ENCODE data around the gene SDC1.

Gene SDC1

DNA sequence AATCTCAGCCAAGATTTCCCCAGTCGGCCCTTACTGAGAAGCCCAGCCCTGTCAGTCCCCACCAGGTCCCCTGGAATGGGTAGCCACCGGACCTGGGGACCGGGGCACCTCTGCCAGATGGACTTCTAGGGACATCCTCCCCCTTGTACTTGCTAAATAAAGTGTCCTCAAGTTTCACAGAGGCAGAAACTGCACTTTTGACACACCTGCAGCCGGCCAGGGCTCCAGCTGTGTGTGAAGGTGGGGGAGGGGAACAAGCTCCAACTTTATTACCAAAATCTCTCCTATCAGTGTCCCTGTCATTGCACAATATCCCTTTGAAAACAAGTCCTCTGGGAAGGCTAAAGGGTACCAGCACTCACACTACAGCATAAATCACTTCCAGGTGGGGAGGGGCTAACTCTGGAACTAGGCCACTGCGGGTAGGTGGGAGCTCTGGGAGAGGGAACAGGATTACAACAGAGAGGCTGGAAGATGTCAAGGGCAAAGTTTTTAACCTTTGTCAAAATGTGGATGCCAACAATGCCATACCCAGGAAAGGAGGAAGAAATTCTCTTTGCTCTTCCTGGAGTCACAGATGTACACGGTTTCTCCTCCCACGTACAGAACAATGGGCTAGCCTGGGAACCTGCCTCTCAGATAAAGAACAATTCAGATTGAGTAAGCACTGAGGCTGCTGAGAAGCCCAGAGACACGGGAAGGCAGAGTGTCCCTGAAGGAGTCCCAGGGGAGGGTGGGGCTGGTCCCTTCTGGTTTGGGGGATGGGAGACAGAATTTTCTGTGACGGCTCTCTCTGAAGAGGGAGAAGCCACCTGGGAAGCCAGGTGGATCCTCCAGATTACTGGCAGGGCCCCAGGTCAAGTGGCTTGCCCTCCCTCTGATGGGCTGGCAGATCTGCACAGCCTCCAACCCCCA lies 11.0 kb downstream of the SDC1 start:
- no peak for DNase-seq (ENCODE audit: low spot score)

DNA sequence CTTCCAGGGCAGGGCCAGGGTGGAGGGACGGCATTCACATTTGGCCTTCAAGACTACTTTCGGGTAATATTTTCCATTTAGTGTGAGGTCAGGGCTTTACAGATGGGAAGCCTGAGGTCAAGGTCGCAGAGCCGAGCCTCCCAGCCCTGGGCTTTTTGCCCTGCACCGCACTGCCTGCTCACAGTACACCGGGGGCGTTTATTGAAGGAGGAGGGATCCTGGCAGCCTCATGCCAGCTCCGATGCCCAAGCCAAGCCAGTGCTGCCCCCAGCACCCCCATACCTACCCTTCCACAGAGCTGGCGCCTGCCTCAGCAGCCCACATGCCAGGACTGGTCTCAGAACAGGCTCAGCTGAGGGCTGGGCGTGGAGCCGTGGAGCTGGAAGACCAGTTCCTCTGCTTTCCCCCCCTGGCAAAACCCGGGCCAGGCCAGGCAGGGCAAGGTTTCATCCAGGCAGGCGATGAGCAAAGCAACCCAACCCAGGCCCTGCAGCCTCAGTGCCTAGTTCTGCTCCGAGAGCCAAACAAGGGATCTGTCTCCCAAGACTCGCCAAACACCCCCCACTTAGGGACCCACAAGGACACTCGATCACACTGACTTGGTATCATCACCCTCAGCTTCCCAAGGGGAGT lies 11.9 kb downstream of the SDC1 start:
- DNase-seq (ENCODE audit: low spot score): no peak

DNA sequence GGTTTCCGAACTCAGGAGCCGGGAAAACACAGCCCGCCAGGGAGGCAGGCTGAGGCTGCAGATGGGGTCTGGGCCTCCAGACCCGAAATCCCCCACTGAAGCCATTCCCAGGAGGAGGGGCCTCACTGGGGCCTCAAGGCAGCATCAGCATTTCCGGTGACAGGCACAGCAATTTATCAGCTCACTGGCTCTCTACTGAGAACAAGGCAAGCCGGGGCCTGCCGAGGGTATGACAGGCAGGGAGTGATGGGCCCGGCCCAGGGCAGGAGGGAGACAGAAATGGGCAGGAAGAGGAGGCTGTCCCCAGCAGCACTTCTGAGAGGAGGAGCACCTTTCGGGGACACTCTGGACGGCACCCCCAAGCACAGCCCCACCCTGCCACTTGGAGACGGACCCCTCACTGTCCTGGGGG lies 12.5 kb downstream of the SDC1 start:
- peak; percentile 57 for DNase-seq (ENCODE audit: low spot score)

DNA sequence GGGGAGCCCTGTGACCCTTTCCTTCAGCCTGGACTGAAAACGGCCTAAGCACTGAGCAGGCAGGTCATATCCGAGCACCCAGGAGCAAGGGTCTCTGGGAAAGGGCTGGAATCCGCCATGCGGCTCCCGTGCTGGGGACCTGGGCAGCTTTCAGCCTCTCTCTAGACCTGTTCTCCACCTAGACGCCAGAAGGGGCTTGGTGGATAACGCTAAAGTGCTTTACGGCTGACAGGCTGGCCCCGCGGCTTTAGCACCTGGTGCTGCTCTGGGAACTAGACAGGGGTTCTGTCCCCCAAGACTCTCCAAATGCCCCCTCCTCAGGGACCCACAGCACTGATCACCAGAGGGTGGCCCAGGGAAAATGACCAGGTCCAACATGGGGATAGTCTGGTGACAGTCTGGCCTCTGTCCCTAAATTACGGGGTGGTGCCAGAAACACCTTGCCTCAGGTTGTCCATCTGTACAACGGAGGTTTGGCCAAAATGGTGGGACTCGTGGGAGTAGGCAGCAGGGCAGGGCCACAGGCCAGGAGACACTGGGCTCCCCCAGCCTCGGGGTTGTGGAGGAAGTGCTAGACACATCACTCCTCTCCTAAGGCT lies 13.0 kb downstream of the SDC1 start:
- no peak for DNase-seq (ENCODE audit: low spot score)

DNA sequence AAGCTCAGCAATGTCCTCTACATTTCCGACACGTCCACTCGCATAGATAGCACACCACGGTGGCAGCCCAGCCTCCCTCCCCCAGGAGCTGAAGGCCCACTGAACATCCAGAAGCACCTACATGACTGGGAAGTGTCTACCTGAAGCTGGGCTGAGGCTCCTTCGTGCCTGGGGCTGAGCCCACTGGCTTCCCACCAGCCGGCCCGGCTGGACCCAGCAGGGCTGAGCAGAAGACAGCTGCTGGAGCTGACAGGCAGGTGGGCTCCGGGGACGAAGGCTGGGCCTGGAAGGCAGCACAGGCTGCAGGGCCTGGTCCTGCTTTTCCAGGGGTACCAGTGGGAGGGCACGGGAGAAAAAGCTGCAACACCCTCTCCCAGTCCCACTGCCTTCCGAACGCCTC lies 13.5 kb downstream of the SDC1 start:
- no peak for DNase-seq (ENCODE audit: low spot score)

DNA sequence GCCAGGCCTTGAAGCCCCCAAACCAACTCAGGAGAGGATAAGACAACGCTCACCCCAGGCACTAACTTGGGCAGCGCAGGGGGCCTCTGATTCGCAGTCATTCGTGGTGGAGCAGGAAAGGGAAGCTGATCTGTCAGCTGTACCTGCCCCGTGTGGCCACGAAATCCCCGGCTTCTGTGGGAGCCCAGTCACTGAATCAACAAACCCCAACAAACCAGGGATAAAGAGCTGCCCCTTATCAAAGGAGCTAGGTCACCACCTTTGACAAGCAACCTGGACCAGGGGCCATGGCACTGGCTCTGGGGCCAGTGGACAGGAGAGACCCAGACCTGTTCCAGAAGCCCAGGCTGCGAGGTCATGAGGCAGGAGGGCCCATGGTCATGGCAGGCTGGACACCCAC lies 14.5 kb downstream of the SDC1 start:
- DNase-seq (ENCODE audit: low spot score): no peak

DNA sequence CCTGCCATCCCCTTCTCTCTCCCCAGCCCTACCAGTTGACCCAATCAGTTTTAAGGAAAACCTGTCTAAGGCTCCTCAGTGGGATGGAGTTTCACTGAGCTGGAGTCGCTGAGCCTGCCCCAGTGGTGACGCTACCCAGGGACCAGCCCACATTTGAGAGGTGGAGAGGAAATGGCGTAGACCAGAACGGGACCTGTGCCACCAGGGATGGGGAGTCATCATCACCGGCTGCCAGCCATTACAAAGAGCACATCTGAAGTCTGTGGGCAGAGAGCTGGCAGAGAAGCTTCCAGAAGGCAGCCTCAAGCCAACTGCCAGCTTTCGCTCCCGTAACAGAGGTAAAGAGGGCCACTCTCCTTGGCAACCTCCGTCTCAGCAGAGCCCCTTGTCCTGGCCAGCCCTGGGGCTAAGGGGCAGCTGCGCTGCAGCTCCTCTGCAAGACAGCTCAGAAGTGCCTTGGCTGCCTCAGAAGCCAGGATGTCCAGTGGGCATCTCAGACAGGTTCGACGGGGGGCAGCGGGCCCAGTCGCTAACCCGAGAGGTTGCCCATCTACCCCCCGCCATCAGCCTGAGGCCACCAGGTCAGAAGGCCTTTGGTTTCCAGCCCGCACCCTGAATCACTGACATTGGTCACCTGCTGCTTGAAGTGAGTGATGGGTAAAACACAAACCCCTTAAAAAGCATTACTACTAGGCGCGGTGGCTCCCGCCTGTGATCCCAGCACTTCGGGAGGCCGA lies 15.4 kb downstream of the SDC1 start:
- DNase-seq (ENCODE audit: low spot score): no peak

DNA sequence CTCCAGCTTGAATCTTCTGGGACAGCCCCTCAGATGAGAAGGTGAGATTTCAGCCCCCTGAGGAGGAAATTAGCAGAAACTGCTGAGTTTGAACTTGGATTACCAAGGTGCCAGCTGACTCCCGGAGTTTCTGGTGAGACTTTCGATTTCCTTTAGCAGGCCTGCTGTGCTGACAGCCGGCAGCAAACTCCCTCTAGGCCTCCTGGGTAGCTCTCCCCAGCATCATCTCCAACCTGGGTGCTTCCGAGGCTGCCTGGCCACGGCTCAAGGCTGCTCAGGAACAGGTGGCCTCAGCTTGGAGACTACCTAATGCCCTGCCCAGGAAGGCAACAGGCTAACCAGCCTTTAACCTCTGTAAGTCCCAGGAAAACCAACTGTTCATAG lies 16.5 kb downstream of the SDC1 start:
- DNase-seq (ENCODE audit: low spot score): no peak

DNA sequence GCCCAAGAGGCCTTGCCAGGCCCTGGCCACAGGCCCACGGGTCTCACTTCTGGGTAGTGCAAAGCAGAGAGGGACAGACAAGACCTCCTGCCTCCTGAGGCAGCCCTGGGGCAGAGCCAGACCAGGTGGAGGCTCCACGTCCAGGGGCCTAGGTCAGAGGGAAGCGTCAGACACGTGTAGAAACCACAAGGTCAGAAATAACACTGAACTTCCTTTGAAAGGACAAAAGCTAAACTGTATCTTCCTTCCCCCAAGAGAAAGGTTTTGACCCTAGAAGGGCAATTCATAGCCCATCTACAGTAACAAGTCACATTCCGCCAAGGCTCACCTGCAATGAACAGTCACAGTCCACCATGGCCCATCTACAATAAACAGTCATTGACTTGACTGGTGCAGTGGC lies 17.9 kb downstream of the SDC1 start:
- DNase-seq (ENCODE audit: low spot score): no peak

DNA sequence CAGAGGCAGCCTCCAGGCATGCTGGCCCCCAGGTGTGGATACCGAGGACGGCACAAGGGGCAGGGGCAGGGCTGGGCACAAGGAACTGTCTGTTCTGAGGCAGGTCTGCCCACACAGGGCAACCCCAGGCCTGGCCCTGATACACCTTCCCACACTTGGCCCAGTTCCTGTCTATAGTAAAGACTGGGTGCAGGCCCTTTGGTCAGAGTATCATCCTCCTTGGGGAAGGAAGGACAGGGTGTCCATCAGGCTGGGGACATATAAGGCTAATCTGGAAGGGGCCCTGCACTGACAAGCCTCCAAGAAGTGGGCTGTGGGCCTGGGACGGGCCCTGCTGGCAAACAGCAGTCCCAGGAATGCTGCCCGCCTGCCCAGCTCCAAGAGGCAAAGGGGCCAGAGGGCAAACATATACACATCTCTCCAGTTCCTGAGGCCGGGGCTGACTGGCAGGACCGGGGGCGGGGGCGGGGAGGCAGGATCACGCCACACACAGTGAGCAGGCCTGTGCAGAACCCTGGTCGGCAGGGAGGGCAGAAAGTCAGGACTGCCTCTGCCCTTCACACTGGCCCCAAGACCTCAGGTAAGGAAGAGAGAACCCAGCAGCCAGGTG lies 18.9 kb downstream of the SDC1 start:
- no peak for DNase-seq (ENCODE audit: low spot score)

DNA sequence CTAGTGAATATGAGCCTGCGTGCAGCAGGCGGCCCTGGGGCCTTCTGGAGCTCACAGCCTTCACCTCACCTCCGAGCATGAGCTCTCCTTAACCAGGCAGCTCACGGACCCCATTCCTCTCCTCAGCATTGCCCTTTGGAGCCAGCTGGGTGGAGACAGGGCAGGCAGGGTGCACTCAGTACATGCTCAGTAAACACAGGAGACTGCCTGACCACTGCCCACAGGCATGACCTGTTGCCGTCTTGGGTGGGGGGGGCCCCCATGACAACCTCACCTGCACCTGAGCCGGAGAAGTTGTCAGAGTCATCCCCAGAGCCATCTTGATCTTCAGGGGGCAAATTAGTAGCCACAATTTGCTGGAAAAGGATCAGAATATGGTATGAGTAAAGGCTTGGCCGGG lies 19.9 kb downstream of the SDC1 start:
- DNase-seq (ENCODE audit: low spot score): no peak

DNA sequence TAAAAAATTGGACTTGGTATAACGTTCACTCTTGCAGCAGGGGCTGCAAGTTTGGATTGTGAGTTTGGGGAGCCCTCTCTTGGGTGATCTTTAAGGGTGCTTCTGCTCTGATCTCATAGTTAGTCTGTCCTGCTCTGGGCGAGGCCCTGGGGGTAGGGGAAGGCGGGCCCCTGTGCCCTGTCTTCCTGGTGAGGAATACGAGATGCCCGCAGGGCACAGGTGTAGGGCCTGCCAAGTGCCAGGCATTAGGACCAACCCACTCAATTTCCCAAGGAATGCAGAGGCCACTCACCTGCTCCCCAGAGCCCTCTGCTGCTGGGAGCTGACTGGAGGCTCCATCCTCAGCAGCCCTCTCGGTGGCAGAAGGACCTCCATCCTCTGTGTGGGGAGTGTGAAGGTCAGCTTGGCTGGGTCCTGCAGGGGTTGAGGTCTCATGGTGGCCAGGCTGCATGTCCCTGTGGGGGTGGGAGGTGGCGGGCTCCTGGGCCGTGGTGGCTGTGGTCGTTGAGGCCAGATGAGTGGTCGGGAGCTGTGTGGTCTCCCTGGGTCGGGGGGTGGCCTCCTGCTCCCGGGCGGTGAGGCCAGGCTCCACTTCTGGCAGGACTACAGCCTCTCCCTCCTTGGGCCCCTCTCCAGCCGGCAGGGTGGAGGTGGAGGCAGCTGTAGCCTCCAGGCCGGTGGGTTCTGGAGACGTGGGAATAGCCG lies 21.3 kb downstream of the SDC1 start:
- no peak for DNase-seq (ENCODE audit: low spot score)

DNA sequence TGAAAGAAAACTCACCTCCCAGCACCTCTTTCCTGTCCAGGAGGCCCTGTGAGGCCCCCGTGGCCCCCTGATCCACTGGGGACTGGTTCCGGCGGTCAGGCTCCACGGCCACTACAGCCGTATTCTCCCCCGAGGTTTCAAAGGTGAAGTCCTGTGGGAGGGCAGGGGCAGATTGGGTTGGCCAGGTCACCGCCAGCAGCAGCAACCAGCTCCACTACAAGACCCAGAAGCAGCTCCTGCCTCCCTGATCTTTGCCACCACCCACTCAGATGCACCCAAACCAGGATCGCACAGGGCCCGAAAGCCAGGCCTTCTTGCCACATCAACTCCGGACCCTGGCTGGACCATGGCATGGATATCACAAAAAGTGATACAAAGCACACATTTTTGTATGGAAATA lies 21.9 kb downstream of the SDC1 start:
- DNase-seq (ENCODE audit: low spot score): no peak

DNA sequence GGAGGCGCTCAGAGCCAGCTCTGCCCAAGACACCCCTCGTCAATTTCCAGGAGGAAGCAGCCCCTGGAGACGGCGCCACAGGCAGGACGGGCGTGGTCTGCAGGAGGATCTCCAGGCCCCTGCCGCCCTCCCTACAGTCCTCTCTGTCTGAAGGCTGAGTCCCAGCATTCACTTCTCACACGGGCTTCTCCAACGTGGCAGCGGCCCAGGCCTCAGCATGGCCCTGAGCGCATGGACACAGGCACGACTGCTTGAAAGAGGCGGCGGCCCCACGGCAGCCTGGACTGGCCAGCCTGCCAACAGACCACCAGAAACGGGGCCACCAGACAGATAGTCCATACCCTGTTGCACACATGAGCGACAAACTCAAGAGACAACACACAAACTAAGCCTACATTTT lies 23.3 kb downstream of the SDC1 start:
- no peak for DNase-seq (ENCODE audit: low spot score)

DNA sequence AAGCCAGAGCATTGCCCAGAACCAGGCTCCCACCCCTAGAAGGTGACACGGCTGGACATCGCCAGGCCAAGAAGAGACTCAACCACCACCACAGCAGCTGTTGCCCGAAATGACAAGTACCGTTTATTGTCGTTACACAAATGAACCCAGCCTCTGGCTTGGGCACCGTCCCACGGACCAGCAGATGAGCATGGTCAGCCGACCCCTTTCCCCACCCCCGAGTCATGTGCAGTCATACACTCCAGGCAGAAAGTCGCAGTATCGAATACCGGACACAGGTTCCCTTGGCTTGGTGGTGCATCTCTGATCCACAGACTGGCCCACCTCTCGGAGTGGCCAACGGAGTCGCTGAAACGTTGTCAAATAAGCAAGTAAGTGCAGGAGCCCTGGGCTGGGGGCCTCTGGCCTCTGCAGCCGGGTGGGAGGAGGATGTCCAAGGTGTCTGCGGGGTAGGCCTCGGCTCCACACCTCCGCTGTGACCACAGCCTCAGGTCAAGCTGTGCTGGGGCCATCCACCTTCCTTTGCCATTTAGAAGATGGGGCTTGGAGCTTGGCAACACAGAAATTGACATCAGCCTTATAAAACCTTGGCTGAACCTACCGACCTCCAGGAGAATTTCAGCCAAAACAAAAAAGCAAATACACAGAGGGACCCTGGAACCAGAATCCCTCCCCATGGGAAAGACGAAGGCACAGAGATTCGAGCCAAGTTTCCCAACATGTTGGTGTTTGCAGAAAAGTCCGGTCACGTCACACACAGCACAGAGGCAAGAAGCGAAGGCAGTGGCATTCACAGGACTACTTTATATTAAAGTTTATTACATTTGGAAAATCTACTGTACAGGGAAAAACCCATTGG lies 24.0 kb downstream of the SDC1 start:
- DNase-seq (ENCODE audit: low spot score): no peak

DNA sequence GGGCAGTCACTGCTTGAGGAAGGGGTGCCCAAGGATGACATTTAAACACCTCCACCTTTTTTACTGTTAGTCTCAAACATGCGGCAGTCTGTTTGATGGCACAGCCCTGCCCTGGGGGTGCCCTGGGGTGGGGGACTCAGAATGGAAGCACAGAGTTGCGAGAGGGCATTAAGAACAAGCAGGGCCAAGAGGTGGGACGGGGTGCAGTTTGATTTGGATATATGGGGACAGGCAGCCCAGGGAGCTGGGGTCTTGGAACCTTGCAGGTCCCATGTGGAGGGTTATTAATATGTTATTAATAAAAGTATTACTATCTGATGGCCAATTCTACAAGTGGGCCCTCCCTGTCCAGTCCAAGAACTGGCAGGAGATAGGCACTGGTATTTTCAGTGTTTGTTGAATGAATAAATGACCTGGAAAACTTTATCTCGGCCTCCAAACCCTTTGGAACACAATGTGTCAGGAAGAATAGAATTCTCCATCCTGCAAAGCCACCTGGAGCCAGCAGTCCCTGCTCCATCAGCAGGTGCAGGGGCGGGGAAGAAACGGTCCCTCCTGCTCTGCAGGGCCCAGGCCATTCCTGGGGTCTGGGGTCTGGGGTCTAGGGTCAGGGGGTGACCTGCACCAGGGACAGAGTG lies 25.2 kb downstream of the SDC1 start:
- DNase-seq (ENCODE audit: low spot score): no peak

DNA sequence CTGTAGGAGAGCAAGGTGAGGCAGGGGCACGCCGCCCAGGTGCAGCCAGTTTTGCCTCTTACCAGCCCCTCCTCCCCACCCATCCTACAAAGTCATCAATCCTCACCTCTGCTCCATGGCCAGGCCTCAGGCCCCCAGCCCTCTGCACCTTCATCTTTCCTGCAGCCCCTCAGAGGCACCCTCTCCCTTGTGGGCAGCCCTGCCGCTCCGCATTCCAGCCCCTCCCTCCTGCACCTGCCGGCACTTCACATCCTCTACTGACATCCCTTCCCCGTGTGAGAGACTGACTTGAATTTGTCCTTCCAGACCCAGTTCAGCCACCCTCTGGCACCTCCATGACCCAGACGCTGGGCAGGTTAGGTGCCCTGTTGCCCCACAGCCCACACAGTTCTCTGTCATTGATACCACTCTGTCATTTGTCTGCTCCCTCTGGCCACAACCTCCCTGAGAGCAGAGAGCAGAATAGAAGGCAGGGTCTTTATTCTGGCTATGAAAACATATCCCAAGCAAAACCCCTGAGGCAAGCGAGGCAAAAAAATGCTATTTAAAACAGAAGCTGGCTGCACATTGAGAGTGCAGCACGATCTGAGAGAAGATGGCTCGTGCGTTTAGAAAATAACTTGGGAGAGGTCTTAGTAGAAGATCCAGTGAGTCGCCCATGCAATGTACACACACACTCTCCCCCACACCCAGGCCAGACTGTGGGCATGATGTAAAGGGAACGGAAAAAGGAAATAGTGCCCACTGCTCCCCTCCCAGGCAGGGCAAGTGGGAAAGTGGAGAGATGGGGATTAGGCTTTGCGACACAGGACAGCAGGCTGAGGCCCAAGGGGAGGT lies 25.9 kb downstream of the SDC1 start:
- peak; percentile 56 for DNase-seq (ENCODE audit: low spot score)

DNA sequence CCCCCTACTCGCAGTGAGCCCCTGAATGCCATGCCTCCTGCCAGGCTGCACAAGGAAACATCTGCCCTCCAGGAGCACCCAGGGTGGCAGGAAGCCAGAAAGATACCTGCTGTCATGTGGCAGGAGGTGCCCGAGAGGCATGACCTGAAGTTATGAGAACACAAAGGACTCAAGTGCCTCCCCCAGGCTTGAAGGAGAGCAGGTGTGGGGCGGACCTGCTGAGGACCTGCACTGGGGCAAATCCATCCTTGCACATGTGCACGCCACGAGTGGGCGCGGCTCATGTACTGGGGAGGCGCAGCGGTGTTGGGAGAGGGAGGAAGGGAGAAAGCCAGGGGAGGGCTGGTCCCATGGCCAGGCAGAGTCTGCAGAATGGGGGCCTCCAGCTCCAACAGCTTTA lies 26.9 kb downstream of the SDC1 start:
- no peak for DNase-seq (ENCODE audit: low spot score)

DNA sequence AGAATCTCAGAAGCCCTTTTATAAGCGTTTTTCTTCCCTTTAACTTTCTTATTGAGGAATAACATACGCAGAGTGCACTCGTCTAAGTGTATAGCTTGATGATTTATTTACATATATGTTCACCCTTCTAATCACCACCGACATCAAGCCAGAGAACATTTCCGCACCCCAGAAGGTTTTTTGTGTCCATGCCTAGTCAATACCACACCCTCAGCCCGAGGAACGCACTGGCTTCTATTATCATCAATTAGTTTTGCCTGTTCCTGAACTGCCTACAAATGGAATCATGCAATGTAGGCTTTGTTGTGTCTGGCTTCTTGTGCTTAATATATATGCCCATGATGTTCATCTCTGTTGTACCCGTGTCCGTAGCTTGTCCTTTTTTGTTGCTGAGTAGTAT lies 27.7 kb downstream of the SDC1 start:
- no peak for DNase-seq (ENCODE audit: low spot score)
